ENCODE results near the gene CTXN1.

CTXN1 gene

GRCh38 chr19:7879111-7879807, 46.7 kb downstream of the CTXN1 start:
- Histone ChIP-seq H3K27me3 (ENCODE audit: control insufficient read depth in 1 of 2, insufficient read depth in 1 of 2, low read length in 2 of 2) (peaks cover 20 to 26% of the 10 kb centered on the region in 2 experiments), H3K9me3 (ENCODE audit: control insufficient read depth, low read length) (no peaks in the 10 kb centered on the region), H3K36me3 (ENCODE audit: control insufficient read depth in 1 of 2, insufficient read depth in 2 of 2, low read depth in 1 of 2, low read length in 2 of 2) (peaks cover 0 to 4% of the 10 kb centered on the region in 2 experiments), H3K14ac (ENCODE audit: low read length in 2 of 2) (no peak overlapping the region), H2BK15ac (ENCODE audit: low read depth, poor library complexity, severe bottlenecking) (no peak overlapping the region), H3K18ac (ENCODE audit: low read depth in 1 of 2, low read length in 2 of 2) (no peak overlapping the region), H3K23ac (ENCODE audit: low read length in 2 of 2) (no peak overlapping the region), H3K9ac (ENCODE audit: low read length) (no peak overlapping the region), H3K27ac (ENCODE audit: low read length, poor library complexity, severe bottlenecking) (no peak overlapping the region), H2AFZ (ENCODE audit: low read depth, low read length) (no peak overlapping the region), H3K4ac (ENCODE audit: low read depth in 1 of 2, low read length in 2 of 2) (no peak overlapping the region), H2BK12ac (ENCODE audit: low read length in 2 of 2) (no peak overlapping the region), H4K8ac (ENCODE audit: low read length) (no peak overlapping the region), H3K4me1 (ENCODE audit: control insufficient read depth, insufficient read depth, low read depth, low read length) (peaks cover 8% of the 10 kb centered on the region), H3K4me2 (ENCODE audit: low read length, poor library complexity, severe bottlenecking) (no peak overlapping the region), H4K91ac (ENCODE audit: low read length) (no peak overlapping the region), H3K4me3 (ENCODE audit: insufficient read depth in 1 of 2, low read depth in 1 of 2, low read length in 2 of 2) (no peak overlapping the region), H2AK5ac (ENCODE audit: low read length, severe bottlenecking) (no peak overlapping the region), H2BK5ac (ENCODE audit: low read depth, low read length, poor library complexity, severe bottlenecking) (no peak overlapping the region), H2BK120ac (ENCODE audit: low read depth, low read length) (no peak overlapping the region), H3K79me1 (replicated peaks; ENCODE audit: low read length, poor library complexity, severe bottlenecking) (no peaks in the 10 kb centered on the region)
- no peak for DNase-seq
- 85% methylated on average over 18 of the region's 18 CpGs for WGBS

- Histone ChIP-seq H2AK5ac (ENCODE audit: low read length, severe bottlenecking) (no peak overlapping the region), H3K23ac (ENCODE audit: low read length in 2 of 2) (no peak overlapping the region), H3K27me3 (ENCODE audit: control insufficient read depth in 1 of 2, insufficient read depth in 1 of 2, low read length in 2 of 2) (peaks cover 35 to 45% of the 10 kb centered on the region in 2 experiments), H3K9ac (ENCODE audit: low read length) (no peak overlapping the region), H3K36me3 (ENCODE audit: control insufficient read depth in 1 of 2, insufficient read depth in 2 of 2, low read depth in 1 of 2, low read length in 2 of 2) (peaks cover 0 to 4% of the 10 kb centered on the region in 2 experiments), H3K4me3 (ENCODE audit: insufficient read depth in 1 of 2, low read depth in 1 of 2, low read length in 2 of 2) (no peak overlapping the region), H3K4me2 (ENCODE audit: low read length, poor library complexity, severe bottlenecking) (no peak overlapping the region), H2BK12ac (ENCODE audit: low read length in 2 of 2) (no peak overlapping the region), H4K8ac (ENCODE audit: low read length) (no peak overlapping the region), H3K9me3 (ENCODE audit: control insufficient read depth, low read length) (no peaks in the 10 kb centered on the region), H4K91ac (ENCODE audit: low read length) (no peak overlapping the region), H3K14ac (ENCODE audit: low read length in 2 of 2) (no peak overlapping the region), H3K4me1 (ENCODE audit: control insufficient read depth, insufficient read depth, low read depth, low read length) (peaks cover 18% of the 10 kb centered on the region), H3K79me1 (replicated peaks; ENCODE audit: low read length, poor library complexity, severe bottlenecking) (no peaks in the 10 kb centered on the region), H2BK120ac (ENCODE audit: low read depth, low read length) (no peak overlapping the region), H3K18ac (ENCODE audit: low read depth in 1 of 2, low read length in 2 of 2) (no peak overlapping the region), H2AFZ (ENCODE audit: low read depth, low read length) (no peak overlapping the region), H3K27ac (ENCODE audit: low read length, poor library complexity, severe bottlenecking) (no peak overlapping the region), H2BK5ac (ENCODE audit: low read depth, low read length, poor library complexity, severe bottlenecking) (no peak overlapping the region), H3K4ac (ENCODE audit: low read depth in 1 of 2, low read length in 2 of 2) (no peak overlapping the region), H2BK15ac (ENCODE audit: low read depth, poor library complexity, severe bottlenecking) (no peak overlapping the region)
- 93% methylated on average over 5 of the region's 6 CpGs for WGBS
- no peak for DNase-seq
These were observed 48.6 kb downstream of the CTXN1 start for GRCh38 chr19:7877249-7877836.

- H3K27ac ChIP-seq (ENCODE audit: low read length, poor library complexity, severe bottlenecking) = no peak overlapping the region
- DNase-seq = no peak
- no peak overlapping the region for H2BK12ac ChIP-seq (ENCODE audit: low read length in 2 of 2)
- peak overlapping the region in 1 of 2 experiments; percentile 18 for H3K18ac ChIP-seq (ENCODE audit: low read depth in 1 of 2, low read length in 2 of 2)
- no peak overlapping the region for H4K91ac ChIP-seq (ENCODE audit: low read length)
- peaks cover 0 to 4% of the 10 kb centered on the region in 2 experiments for H3K36me3 ChIP-seq (ENCODE audit: control insufficient read depth in 1 of 2, insufficient read depth in 2 of 2, low read depth in 1 of 2, low read length in 2 of 2)
- H3K4me1 ChIP-seq (ENCODE audit: control insufficient read depth, insufficient read depth, low read depth, low read length) = peaks cover 39% of the 10 kb centered on the region
- H4K8ac ChIP-seq (ENCODE audit: low read length) = no peak overlapping the region
- H3K14ac ChIP-seq (ENCODE audit: low read length in 2 of 2) = no peak overlapping the region
- WGBS = 56% methylated on average over 12 of the region's 12 CpGs
- H3K4me2 ChIP-seq (ENCODE audit: low read length, poor library complexity, severe bottlenecking) = peak overlapping the region; percentile 95
- H3K27me3 ChIP-seq (ENCODE audit: control insufficient read depth in 1 of 2, insufficient read depth in 1 of 2, low read length in 2 of 2) = peaks cover 30 to 53% of the 10 kb centered on the region in 2 experiments
- no peaks in the 10 kb centered on the region for H3K79me1 ChIP-seq (replicated peaks; ENCODE audit: low read length, poor library complexity, severe bottlenecking)
- no peak overlapping the region for H3K4ac ChIP-seq (ENCODE audit: low read depth in 1 of 2, low read length in 2 of 2)
- H2BK120ac ChIP-seq (ENCODE audit: low read depth, low read length) = no peak overlapping the region
- H3K9ac ChIP-seq (ENCODE audit: low read length) = no peak overlapping the region
- H3K4me3 ChIP-seq (ENCODE audit: insufficient read depth in 1 of 2, low read depth in 1 of 2, low read length in 2 of 2) = peak overlapping the region in 1 of 2 experiments; percentile 56
- H3K9me3 ChIP-seq (ENCODE audit: control insufficient read depth, low read length) = no peaks in the 10 kb centered on the region
- peak overlapping the region in 1 of 2 experiments; percentile 89 for H3K23ac ChIP-seq (ENCODE audit: low read length in 2 of 2)
- no peak overlapping the region for H2BK15ac ChIP-seq (ENCODE audit: low read depth, poor library complexity, severe bottlenecking)
- no peak overlapping the region for H2AFZ ChIP-seq (ENCODE audit: low read depth, low read length)
- no peak overlapping the region for H2AK5ac ChIP-seq (ENCODE audit: low read length, severe bottlenecking)
- peak overlapping the region; percentile 19 for H2BK5ac ChIP-seq (ENCODE audit: low read depth, low read length, poor library complexity, severe bottlenecking)
These were observed 51.0 kb downstream of the CTXN1 start for GRCh38 chr19:7874897-7875273.

Measured in mesenchymal stem cell (in vitro differentiated cells and primary cell).